Muscle of leg (tissue), 11 donors: ENCODE measurements around the gene AKIRIN1. TPM values are rescaled to one million over a fixed set of nuclear protein-coding genes. Genes with fewer than 3 reads are reported as not detected.
"Not testable (repeated sequence)": the region's sequence is repeated elsewhere in the genome, so short reads cannot be mapped to it uniquely, and the experiment has no call there.

Experiments used
- DNase-seq: peaks from one replicate; pipeline ENCODE4 v3.0.0; 2013
- H3K27ac ChIP-seq: one replicate; pipeline ENCODE4 v1.5.1; 2013; ENCODE audit warnings: mild to moderate bottlenecking, low read length, control low read depth
- H3K27me3 ChIP-seq: one replicate; pipeline ENCODE4 v1.6.1; 2013; ENCODE audit warnings: low read length; ENCODE audit not compliant: control insufficient read depth, insufficient read depth
- H3K36me3 ChIP-seq: one replicate; pipeline ENCODE4 v1.6.1; 2013; ENCODE audit warnings: low read length; ENCODE audit not compliant: control insufficient read depth, insufficient read depth
- H3K4me1 ChIP-seq: one replicate; pipeline ENCODE4 v1.6.1; 2013; ENCODE audit warnings: low read length; ENCODE audit not compliant: control insufficient read depth, insufficient read depth
- H3K4me3 ChIP-seq: one replicate; pipeline ENCODE4 v1.5.1; 2013; ENCODE audit warnings: low read length, control low read depth
- H3K9me3 ChIP-seq: replicated peaks from 2 replicates; pipeline ENCODE4 v1.6.1; 2013; ENCODE audit warnings: low read depth, low read length; ENCODE audit not compliant: control insufficient read depth
- WGBS: methylation state at CpG from one replicate; pipeline ENCODE4 v1.1.5; 2013; ENCODE audit warnings: missing lambda C conversion rate; ENCODE audit not compliant: insufficient coverage; 5-methylcytosine and 5-hydroxymethylcytosine counted together
- polyA plus RNA-seq, 8 donors: library from polyadenylated mRNA; unstranded; fragments of 120-200 nt; gene quantifications; one replicate each; pipeline versions ENCODE4 v1.2.1 to v1.2.3, GENCODE V29; 2013; ENCODE audit warnings: inconsistent platforms in 1 of 8, low replicate concordance in 1 of 8; ENCODE audit not compliant: insufficient read length in 8 of 8, insufficient read depth in 1 of 8
- total RNA-seq: library from RNA; stranded (reverse); fragments of 120-200 nt; gene quantifications from one replicate; pipeline ENCODE4 v1.2.4, GENCODE V29; 2013

AKIRIN1 gene
- total and polyA plus RNA-seq, 9 donors, result 21.4 to 44.1 (median 38.2) TPM

DNA sequence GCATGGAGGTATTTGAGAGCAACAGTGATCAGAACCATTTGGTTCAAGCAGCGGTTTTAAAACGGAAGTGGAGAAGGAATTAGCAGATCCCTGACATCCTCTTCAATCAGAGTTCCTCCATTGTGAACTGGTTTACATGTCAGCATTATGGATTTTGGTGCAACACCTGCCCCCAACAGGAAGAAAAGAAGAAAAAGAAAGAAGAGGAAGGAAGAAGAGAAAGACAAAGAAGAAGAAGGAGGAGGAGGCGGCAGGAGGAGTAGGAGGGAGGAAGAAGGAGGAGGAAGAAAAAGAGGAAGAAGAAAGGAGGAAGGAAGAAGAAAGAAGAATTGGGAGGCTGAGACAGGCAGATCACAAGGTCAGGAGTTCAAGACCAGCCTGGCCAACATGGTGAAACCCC, 52.4 kb downstream of the AKIRIN1 start:
- no peaks in the 10 kb centered on the region for H3K4me1 ChIP-seq
- H3K36me3 ChIP-seq, result peaks cover 49% of the 10 kb centered on the region
- no peaks in the 10 kb centered on the region for H3K9me3 ChIP-seq
- DNase-seq, result no peak
- no peak overlapping the region for H3K27ac ChIP-seq
- no peaks in the 10 kb centered on the region for H3K27me3 ChIP-seq
- H3K4me3 ChIP-seq, result no peak overlapping the region
- 100% methylated on average over 1 of the region's 3 CpGs for WGBS

DNA sequence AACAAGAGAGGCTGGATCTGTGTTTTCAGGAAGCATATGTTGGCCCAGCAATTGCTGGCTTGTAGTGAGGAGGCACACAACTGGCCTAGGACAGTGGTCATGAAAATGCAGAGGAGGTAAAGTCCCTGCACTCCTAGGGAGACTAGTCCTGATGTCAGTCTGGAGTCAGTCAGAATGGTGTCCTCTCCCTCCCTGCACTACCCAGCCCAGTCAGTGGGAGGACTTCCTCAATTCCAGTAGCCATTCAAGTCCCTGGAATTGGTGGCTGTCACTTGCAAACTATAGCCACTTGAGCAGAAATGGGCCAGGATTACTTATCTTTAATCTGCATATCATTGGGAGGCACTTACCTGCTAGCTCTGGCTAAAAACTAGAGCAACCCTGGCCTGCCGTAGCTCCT, 53.7 kb downstream of the AKIRIN1 start:
- Histone ChIP-seq H3K27me3 (no peaks in the 10 kb centered on the region), H3K9me3 (no peaks in the 10 kb centered on the region), H3K4me3 (no peak overlapping the region), H3K36me3 (peaks cover 47% of the 10 kb centered on the region), H3K4me1 (no peaks in the 10 kb centered on the region), H3K27ac (no peak overlapping the region)
- no peak for DNase-seq
- 80% methylated on average over 1 of the region's 1 CpG for WGBS

DNA sequence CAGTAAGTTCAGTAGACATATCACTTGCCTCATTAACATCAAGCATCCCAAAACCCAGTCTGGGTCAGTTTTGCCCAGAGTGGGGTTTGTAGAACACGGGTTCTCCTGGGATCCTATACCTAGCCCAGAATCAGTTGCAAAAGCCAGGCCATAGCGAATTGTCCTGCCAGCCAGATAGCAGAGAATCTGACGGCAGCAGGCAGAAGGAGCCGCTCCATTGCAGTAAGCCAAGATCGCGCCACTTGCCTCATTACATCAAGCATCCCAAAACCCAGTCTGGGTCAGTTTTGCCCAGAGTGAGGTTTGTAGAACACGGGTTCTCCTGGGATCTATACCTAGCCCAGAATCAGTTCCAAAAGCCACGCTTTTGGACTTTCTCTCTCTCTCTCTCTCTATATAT, 54.2 kb downstream of the AKIRIN1 start:
- Histone ChIP-seq H3K36me3 (peaks cover 47% of the 10 kb centered on the region), H3K4me3 (no peak overlapping the region), H3K4me1 (no peaks in the 10 kb centered on the region), H3K27me3 (no peaks in the 10 kb centered on the region), H3K9me3 (no peaks in the 10 kb centered on the region), H3K27ac (no peak overlapping the region)
- no peak for DNase-seq
- 87% methylated on average over 4 of the region's 8 CpGs for WGBS

DNA sequence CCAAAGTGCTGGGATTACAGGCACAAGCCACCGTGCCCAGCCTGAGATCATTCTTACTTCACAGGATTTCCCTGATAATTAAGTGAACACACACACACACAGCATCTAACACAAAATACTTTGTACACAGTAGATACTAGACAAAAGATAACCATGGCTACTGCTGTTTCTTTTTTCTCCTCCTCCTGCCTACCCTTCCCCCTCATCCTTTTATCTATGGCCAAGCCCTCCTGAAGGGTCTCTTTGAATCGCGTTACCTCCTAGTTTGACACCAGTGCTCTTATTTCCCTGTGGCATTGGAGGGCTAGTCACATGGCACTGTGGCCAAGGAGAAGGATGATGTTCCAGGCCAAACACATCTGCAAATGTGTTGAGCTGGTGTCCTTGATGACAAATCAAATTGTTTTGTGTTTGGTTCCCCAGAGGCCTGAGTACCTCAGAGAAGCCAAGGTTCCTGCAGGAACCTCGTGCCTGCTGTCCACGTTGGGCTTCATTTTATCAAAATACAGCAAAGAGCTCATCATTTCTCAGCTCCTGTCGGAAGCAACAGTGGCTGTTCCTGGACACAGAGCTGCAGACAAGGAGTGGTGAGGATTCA, 55.6 kb downstream of the AKIRIN1 start:
- Histone ChIP-seq H3K27me3 (no peaks in the 10 kb centered on the region), H3K4me3 (no peak overlapping the region), H3K27ac (no peak overlapping the region), H3K36me3 (peaks cover 39% of the 10 kb centered on the region), H3K4me1 (no peaks in the 10 kb centered on the region), H3K9me3 (no peaks in the 10 kb centered on the region)
- DNase-seq, result no peak
- WGBS, result 76% methylated on average over 2 of the region's 6 CpGs

DNA sequence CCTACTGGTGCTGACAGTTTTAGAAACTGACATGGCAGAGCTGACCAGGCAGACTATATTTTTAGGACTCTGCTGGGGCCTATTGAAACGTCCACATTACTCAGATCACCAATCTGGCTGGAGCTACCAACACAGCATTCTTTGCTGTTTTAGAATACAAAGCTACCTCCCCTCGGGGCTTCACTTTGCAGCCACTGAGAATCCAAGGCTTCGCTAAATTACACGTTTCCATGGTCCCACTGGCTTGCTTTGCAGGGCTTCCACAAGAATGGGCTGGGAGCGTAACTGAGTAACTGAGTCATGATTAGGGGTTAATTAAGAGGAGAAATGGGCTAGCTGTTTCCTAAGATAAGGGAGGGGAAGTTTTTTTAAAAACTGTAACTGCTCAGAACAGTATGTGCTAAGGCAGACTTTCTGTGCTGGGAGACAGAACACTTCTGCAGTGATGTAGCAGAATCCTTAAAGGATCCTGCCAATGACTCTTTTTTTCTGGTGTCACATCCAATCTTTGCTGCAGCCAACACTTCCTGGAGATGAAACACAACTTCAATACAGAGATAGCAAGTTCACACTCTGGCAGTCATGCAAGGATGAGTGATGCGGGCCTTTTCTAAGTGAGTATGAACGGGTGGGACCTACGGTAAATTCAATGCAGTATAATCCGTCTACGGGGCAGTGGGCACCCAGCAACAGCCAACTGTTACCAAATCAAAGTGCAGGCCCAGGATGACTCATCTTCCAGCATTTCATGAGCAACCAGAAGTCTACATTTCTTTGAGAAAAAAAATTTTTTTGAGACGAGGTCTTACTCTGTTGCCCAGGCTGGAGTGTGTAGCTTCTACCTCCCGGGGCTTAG, 56.5 kb downstream of the AKIRIN1 start:
- Histone ChIP-seq H3K36me3 (peaks cover 32% of the 10 kb centered on the region), H3K4me1 (no peaks in the 10 kb centered on the region), H3K27me3 (no peaks in the 10 kb centered on the region), H3K27ac (no peak overlapping the region), H3K4me3 (no peak overlapping the region), H3K9me3 (no peaks in the 10 kb centered on the region)
- 68% methylated on average over 6 of the region's 12 CpGs for WGBS
- DNase-seq, result peak; percentile 46

DNA sequence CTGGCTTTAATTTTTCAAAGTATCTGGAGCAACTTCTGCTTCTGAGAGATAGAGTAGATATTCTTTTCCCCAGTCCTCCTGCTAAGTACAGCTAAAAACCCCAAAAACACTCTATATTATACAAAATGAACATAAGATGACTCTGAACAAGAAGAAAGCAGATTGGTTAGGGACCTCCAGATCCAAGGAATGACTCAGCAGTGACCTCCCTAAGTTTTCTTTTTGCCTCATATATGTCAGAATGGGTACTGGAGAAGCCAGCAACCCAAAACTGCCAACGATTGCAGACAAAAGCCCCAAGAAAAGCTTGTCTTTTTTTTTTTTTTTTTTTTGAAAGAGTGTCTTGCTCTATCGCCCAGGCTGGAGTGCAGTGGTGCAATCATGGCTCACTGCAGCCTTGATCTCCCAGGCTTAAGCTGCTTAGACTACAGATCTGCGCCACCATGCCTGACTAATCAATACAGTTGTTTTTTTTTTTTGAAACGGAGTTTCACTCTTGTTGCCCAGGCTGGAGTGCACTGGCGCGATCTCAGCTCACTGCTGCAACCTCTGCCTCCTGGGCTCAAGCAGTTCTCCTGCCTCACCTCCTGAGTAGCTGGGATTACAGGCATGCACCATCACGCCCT, 57.8 kb downstream of the AKIRIN1 start:
- no peaks in the 10 kb centered on the region for H3K9me3 ChIP-seq
- peaks cover 24% of the 10 kb centered on the region for H3K36me3 ChIP-seq
- DNase-seq, result no peak
- no peaks in the 10 kb centered on the region for H3K4me1 ChIP-seq
- H3K27me3 ChIP-seq, result no peaks in the 10 kb centered on the region
- 83% methylated on average over 6 of the region's 7 CpGs for WGBS
- H3K4me3 ChIP-seq, result no peak overlapping the region
- no peak overlapping the region for H3K27ac ChIP-seq

DNA sequence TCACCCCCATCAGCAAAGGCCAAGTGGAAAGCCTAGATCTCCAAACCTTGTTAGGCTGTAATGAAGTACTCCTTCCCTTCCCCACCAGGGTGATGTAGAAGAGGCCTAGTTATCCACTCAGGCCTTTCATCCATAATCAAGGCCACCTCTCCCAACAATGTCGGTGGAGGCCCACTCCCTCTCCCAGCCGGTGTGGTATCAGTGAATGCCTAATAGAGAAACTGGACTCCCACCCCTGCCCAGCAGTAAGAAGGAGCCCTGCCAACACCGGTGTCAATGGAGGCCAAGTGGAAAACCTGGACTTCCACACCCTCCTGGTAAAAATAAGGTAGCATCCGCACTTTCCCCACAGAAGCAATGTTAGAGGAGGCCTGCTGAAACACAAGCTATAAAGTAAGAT, 58.9 kb downstream of the AKIRIN1 start:
- no peak overlapping the region for H3K4me3 ChIP-seq
- no CpG with 5 or more reads among the region's 4 CpGs for WGBS
- H3K27me3 ChIP-seq, result no peaks in the 10 kb centered on the region
- H3K27ac ChIP-seq, result no peak overlapping the region
- H3K9me3 ChIP-seq, result no peaks in the 10 kb centered on the region
- no peaks in the 10 kb centered on the region for H3K4me1 ChIP-seq
- no peak for DNase-seq
- H3K36me3 ChIP-seq, result peaks cover 15% of the 10 kb centered on the region

DNA sequence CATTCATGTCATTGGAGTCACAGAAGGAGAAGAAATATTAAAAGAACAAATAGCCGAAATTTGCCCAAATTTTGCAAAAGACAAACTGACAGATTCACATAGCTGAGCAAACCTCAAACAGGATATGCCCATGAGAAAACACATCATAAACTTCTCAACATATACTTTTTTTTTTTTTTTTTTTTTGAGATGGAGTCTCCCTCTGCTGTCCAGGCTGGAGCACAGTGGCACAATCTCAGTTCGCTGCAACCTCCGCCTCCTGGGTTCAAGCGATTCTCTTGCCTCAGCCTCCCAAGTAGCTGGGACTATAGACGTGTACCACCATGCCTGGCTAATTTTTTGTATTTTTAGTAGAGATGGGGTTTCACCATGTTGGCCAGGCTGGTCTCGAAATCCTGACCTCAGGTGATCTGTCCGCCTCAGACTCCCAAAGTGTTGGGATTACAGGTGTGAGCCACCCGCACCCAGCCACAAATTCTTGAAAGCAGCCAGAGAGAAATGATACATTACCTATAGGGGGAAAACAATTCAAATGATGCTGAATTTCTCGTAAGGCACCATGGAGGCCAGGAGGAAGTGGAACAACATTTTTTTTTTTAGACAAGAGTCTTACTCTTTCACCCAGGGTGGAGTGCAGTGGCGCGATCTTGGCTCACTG, 60.2 kb downstream of the AKIRIN1 start:
- H3K9me3 ChIP-seq, H3K4me3 ChIP-seq: not testable (repeated sequence)
- 100% methylated on average over 2 of the region's 11 CpGs for WGBS

DNA sequence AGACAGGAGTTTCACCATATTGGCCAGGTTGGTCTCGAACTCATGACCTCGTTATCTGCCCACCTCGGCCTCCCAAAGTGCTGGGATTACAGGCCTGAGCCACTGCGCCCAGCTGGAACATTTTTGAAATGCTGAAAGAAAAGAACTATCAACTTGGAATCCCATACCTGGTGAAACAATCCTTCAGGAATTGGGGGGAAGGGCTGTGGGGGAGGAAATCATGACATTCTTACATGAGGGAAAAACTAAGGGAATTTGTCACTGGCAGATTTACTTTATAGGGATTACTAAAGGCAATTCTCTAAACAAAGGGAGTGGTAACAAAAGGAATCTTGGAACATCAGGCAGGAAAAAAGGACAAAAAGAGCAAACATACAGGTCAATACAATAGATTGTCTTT, 60.9 kb downstream of the AKIRIN1 start:
- Histone ChIP-seq H3K4me1 (no peaks in the 10 kb centered on the region), H3K27me3 (no peaks in the 10 kb centered on the region), H3K36me3 (peaks cover 8% of the 10 kb centered on the region), H3K9me3 (no peaks in the 10 kb centered on the region), H3K27ac (no peak overlapping the region), H3K4me3 (no peak overlapping the region)
- WGBS, result no CpG with 5 or more reads among the region's 4 CpGs
- no peak for DNase-seq

More for the DNA sequence above, 60.2 kb downstream of the AKIRIN1 start:
- H3K27me3 ChIP-seq, H3K4me1 ChIP-seq, H3K27ac ChIP-seq, DNase-seq: not testable (repeated sequence)
- H3K36me3 ChIP-seq, result peaks cover 11% of the 10 kb centered on the region

DNA sequence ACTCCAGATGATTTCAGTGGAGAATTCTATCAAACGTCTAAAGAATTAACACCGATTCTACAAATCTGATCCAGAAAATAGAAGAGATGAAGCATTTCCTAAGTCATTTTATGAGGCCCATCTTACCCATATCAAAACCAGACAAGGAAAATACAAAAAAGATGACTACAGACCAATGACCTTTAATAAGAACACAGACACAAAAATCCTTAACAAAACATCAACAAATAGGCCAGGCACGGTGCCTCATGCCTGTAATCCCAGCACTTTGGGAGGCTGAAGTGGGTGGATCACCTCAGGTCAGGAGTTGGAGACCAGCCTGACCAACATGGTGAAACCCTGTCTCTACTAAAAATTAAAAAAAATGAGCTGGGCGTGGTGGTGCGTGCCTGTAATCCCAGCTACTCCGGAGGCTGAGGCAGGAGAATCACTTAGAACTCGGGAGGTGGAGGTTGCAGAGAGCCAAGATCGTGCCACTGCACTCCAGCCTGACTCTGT, 64.2 kb downstream of the AKIRIN1 start:
- H3K27me3 ChIP-seq, H3K27ac ChIP-seq, H3K4me1 ChIP-seq, H3K9me3 ChIP-seq, H3K36me3 ChIP-seq, DNase-seq, H3K4me3 ChIP-seq: not testable (repeated sequence)
- no CpG with 5 or more reads among the region's 8 CpGs for WGBS
